Ectodermal cell (in vitro differentiated cells): ENCODE data around the gene STAMBP.
"Not testable (repeated sequence)": the region's sequence is repeated elsewhere in the genome, so short reads cannot be mapped to it uniquely, and the experiment has no call there.

Experiments
- H3K27ac ChIP-seq: 2 replicates; pipeline ENCODE4 v1.7.0; 2013; ENCODE audit warnings: mild to moderate bottlenecking, low read depth, low read length; ENCODE audit not compliant: insufficient read depth, poor library complexity, severe bottlenecking
- H3K27me3 ChIP-seq: 2 replicates; pipeline ENCODE4 v1.7.0; 2013; ENCODE audit warnings: mild to moderate bottlenecking, low read length; ENCODE audit not compliant: insufficient read depth, control insufficient read depth, poor library complexity, severe bottlenecking
- H3K36me3 ChIP-seq: one replicate; pipeline ENCODE4 v1.7.0; 2013; ENCODE audit warnings: low read length; ENCODE audit not compliant: control insufficient read depth, insufficient read depth
- H3K4me1 ChIP-seq: one replicate; pipeline ENCODE4 v1.7.0; 2013; ENCODE audit warnings: low read length; ENCODE audit not compliant: control insufficient read depth, insufficient read depth
- H3K4me3 ChIP-seq: 2 replicates; pipeline ENCODE4 v1.7.0; 2013; ENCODE audit warnings: low read depth, low read length, control low read depth; ENCODE audit not compliant: insufficient read depth
- H3K9me3 ChIP-seq: 2 replicates; pipeline ENCODE4 v1.7.0; 2013; ENCODE audit warnings: mild to moderate bottlenecking, low read length, moderate library complexity; ENCODE audit not compliant: control insufficient read depth
- WGBS, 2 experiments: methylation state at CpG; one replicate each; pipeline ENCODE4 v1.1.7; 2013; ENCODE audit warnings: missing lambda C conversion rate in 2 of 2; 5-methylcytosine and 5-hydroxymethylcytosine counted together

The STAMBP gene

DNA sequence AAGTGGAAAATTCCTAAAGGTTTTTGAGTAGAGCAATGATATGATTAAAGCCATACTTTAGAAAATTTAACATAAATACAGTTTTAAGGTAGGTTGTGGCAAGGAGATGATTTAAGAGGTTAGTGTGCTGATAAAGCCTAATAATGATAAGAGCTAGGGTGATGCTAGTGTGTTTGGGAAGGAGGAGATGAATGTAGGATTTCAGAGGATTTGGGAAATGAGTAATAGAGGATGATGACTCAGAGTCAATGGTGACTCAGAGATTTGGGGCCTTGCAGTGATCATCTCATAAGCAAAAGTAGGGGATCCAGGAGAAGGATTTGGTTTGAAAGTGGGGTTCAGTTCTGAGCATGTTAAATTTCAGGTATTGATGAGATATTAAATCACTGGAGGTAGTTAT lies 23.3 kb downstream of the STAMBP start:
- Histone ChIP-seq H3K4me3 (no peak overlapping the region), H3K27me3 (no peaks in the 10 kb centered on the region), H3K4me1 (no peaks in the 10 kb centered on the region), H3K9me3 (no peaks in the 10 kb centered on the region), H3K27ac (no peak overlapping the region), H3K36me3 (peaks cover 31% of the 10 kb centered on the region)

GRCh38 chr2:73855526-73855925 lies 26.8 kb downstream of the STAMBP start:
- peaks cover 17% of the 10 kb centered on the region for H3K36me3 ChIP-seq
- 93 to 99% methylated on average over 2 of the region's 2 CpGs for WGBS, 2 experiments
- no peak overlapping the region for H3K4me3 ChIP-seq
- no peaks in the 10 kb centered on the region for H3K4me1 ChIP-seq
- no peak overlapping the region for H3K27ac ChIP-seq
- H3K9me3 ChIP-seq: no peaks in the 10 kb centered on the region
- H3K27me3 ChIP-seq: no peaks in the 10 kb centered on the region

DNA sequence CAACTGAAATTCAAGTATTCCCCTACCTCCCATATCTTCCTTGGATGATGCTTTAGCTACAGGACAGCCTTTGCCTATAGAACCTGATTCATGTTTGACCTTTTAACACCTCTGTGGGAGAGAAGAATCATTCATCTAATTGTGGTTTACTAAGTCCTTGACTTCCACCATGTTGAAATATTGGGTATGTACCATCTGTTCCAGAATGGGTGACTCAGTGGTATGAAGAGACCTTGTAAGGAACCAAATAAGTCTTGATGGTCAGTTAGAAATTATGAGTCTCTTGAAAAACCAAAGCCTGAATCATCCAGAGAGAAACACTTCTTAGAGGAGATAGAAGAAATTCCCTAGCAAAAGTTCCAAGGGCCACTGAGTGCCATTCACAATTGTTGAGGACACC lies 27.5 kb downstream of the STAMBP start:
- Histone ChIP-seq H3K4me3 (no peak overlapping the region), H3K36me3 (peaks cover 22% of the 10 kb centered on the region)

DNA sequence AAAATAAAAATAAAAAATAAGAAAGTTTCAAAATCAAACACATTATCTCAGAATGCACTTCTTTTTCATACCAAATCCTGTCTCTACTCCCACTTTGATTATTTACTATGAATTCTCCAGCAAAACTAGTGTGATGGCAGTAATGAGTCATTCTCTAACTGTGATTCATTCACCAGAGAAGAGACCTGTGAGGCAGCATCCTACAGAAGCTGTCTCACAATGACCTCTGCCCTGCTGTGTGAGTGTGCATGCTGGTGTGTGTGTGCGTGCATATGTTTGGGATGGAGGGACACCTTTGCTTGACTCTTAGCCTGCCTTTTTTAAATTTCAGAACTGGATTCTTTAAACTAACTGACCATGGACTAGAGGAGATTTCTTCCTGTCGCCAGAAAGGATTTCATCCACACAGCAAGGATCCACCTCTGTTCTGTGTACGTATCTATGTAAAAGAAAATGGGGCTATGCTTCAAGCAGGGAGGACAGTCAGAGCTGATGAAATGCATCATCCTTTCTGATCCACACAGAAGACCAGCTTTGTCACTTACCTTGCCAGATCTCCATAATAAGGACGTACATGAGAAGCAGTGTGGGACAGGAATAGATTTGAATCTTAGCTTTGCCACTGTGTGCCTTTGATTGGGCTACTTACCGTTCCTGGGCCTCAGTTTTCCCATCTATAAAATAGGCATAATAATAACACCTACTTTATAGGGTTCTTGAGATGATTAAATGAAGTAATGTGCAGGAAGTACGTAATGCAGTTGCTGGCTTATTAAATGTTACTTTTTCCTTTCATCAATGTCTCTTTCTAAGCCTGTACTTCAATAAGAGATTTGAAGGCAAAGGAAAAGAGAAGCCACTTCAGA lies 31.2 kb downstream of the STAMBP start:
- Histone ChIP-seq H3K4me1 (no peaks in the 10 kb centered on the region), H3K4me3 (no peak overlapping the region), H3K9me3 (no peaks in the 10 kb centered on the region), H3K27ac (no peak overlapping the region), H3K27me3 (no peaks in the 10 kb centered on the region), H3K36me3 (peaks cover 25% of the 10 kb centered on the region)
- WGBS, 2 experiments: 87 to 97% methylated on average over 5 to 6 of the region's 6 CpGs

More for the DNA sequence above, 27.5 kb downstream of the STAMBP start:
- Histone ChIP-seq H3K9me3 (no peaks in the 10 kb centered on the region), H3K4me1 (no peaks in the 10 kb centered on the region), H3K27me3 (no peaks in the 10 kb centered on the region), H3K27ac (no peak overlapping the region)

DNA sequence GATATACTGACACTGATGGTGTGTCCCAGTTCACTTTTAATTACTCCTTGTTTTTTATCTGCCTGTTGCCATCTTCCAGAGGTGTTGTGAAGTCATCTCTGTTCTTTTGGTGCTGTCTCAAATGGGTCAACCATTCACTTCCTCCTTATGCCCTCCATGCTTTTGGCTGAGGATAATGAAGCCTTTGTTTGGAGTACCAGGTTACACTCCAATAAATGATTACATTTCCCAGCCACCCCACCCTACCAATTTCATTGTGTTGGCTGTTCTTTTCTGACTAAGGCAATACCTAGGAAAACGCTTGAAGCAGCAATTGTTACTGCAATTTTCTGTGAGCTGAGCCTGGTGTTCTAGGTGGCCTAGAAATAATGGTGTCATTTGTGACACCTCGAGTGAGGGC lies 34.2 kb downstream of the STAMBP start:
- H3K4me3 ChIP-seq: no peak overlapping the region
- no peak overlapping the region for H3K27ac ChIP-seq
- H3K27me3 ChIP-seq: no peaks in the 10 kb centered on the region
- H3K9me3 ChIP-seq: no peaks in the 10 kb centered on the region
- peaks cover 25% of the 10 kb centered on the region for H3K36me3 ChIP-seq
- 93 to 97% methylated on average over 2 of the region's 2 CpGs for WGBS, 2 experiments
- H3K4me1 ChIP-seq: no peaks in the 10 kb centered on the region

DNA sequence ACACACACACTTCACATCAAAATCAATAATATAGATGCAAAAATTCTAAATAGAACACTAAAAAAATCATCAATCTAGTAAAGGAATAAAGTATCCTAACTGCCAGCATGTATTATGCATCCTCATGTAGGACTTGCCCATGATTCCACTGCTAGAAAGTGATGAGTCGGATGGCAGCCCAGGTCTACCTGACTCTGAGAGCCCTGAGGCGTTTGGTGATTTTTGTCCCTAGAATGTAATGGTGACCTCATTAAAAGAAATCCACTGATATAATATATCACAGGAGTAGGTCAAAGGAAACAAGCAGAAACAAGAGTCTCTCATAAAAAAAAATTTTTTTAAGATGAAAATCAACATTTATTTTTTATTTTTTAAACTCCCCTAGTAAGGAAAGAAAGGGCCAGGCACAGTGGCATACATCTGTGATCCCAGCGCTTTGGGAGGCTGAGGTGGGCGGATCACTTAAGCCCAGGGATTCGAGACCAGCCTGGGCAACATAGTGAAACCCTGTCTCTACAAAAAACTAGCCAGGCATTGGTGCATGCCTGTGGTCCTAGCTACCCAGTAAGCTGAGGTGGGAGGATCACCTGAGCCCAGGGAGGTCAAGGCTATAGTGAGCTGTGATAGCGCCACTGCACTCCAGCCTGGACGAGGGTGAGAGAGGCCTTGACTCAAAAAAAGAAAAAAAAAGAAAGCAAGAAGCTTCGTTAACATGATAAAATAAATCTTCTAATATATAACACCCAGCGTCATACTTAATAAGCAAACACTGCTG lies 39.6 kb downstream of the STAMBP start:
- Histone ChIP-seq H3K4me3 (no peak overlapping the region), H3K36me3 (peaks cover 9% of the 10 kb centered on the region), H3K4me1 (no peaks in the 10 kb centered on the region), H3K27me3 (no peaks in the 10 kb centered on the region), H3K27ac (no peak overlapping the region), H3K9me3 (no peaks in the 10 kb centered on the region)
- 88 to 91% methylated on average over 7 to 8 of the region's 9 CpGs for WGBS, 2 experiments

- no peaks in the 10 kb centered on the region for H3K27me3 ChIP-seq
- no peaks in the 10 kb centered on the region for H3K4me1 ChIP-seq
- H3K27ac ChIP-seq: no peak overlapping the region
- H3K36me3 ChIP-seq: peaks cover 9% of the 10 kb centered on the region
- 93 to 95% methylated on average over 4 of the region's 4 CpGs for WGBS, 2 experiments
- no peak overlapping the region for H3K4me3 ChIP-seq
- H3K9me3 ChIP-seq: no peaks in the 10 kb centered on the region
Observed at GRCh38 chr2:73870084-73870483, 41.3 kb downstream of the STAMBP start.

- WGBS, 2 experiments: 88% methylated on average over 9 of the region's 9 CpGs
- Histone ChIP-seq H3K36me3 (no peaks in the 10 kb centered on the region), H3K4me3 (no peak overlapping the region), H3K27me3 (no peaks in the 10 kb centered on the region), H3K27ac (no peak overlapping the region), H3K4me1 (no peaks in the 10 kb centered on the region), H3K9me3 (no peaks in the 10 kb centered on the region)
Observed at GRCh38 chr2:73877071-73877802, 48.5 kb downstream of the STAMBP start.

GRCh38 chr2:73877984-73878383 lies 49.2 kb downstream of the STAMBP start:
- H3K4me1 ChIP-seq, H3K9me3 ChIP-seq, H3K36me3 ChIP-seq, H3K27me3 ChIP-seq, H3K27ac ChIP-seq, H3K4me3 ChIP-seq: not testable (repeated sequence)
- WGBS, 2 experiments: 94 to 99% methylated on average over 5 of the region's 5 CpGs

DNA sequence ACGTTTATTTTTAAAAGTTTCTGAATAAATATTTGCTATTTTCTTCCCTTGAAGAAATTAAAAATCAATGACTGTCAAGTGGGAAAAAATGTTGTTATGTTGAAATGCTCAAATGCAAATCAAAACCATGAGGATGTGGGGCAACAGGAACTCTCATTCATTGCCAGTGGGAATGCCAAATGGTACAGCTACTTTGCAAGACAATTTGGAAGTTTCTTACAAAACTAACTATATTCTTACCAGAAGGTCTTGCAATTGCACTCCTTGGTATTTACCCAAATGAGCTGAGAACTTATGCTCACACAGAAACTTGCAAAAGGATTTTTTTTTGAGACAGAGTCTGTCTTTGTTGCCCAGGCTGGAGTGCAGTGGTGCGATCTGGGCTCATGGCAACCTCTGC lies 56.6 kb downstream of the STAMBP start:
- Histone ChIP-seq H3K27me3 (no peaks in the 10 kb centered on the region), H3K36me3 (no peaks in the 10 kb centered on the region), H3K27ac (no peak overlapping the region), H3K9me3 (no peaks in the 10 kb centered on the region), H3K4me1 (no peaks in the 10 kb centered on the region), H3K4me3 (no peak overlapping the region)
- 93 to 98% methylated on average over 1 of the region's 2 CpGs for WGBS, 2 experiments
